SIG-M5 (cell line): ENCODE data around the gene CBX6.

Experiments used
- DNase-seq: peaks from one replicate; lab custom pipeline; 2025; lab: John Stamatoyannopoulos, UW

CBX6 gene

DNA sequence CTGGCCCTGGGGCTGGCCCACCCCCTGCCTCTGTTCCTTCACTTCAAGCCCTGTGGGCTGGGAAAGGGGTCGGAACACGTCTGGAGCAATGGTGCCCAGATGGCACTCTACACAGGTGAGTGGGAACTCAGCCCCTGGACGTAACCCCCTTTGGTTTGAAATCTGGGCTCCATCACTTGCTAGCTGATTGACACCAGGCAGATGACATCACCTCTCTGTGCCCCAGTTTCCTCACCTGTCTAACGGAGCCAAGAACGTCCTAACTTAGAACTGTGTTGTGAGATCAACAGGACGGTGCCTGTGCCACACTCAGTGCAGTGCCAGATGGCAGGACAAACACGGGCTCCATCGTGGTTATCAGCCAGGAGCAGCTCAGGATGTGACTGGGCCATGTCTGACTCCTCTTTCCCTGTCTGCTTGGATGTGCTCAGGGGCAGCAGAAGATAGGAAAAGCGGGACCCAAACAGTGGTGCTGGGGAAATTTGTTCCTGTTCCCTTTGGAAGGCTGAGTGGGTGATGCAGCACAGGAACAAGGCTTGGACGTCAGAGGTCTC, 52.6 kb downstream of the CBX6 start:
- DNase-seq = no peak

GRCh38 chr22:38817196-38817595, 54.8 kb downstream of the CBX6 start:
- no peak for DNase-seq

GRCh38 chr22:38815842-38816241, 56.2 kb downstream of the CBX6 start:
- DNase-seq = no peak
